Measurements from ENCODE around the gene PRKCE. TPM values are rescaled to one million over a fixed set of nuclear protein-coding genes. Genes with fewer than 3 reads are reported as not detected.

PRKCE gene
- total RNA-seq, 1 experiment from 2014 or later, result 2.4 TPM

DNA sequence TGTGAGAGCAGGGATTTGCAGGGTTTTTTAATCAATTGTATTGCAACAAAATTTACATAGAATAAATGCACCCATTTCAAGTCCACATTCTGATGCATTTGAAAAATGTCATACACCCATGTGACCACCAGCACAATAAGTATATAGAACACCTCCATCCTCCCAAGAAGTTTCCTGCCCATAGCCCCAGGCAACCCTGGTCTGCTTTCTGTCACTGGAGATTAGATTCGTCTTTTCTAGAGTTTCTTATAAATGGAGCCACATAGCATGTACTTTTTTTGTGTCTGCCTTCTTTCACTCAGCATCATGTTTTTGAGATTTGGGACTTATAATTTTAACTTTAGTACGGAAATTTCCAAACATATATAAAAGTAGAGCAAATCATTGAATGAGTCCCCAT, 518.6 kb downstream of the PRKCE start:
- H3K36me3 ChIP-seq (ENCODE audit: insufficient read depth, low read length, poor library complexity, severe bottlenecking), result no peaks in the 10 kb centered on the region
- CTCF ChIA-PET, result no interaction called here
- H3K27me3 ChIP-seq (replicated peaks; ENCODE audit: insufficient read depth, low read depth, low read length, poor library complexity), result no peaks in the 10 kb centered on the region
- H3K4me3 ChIP-seq (ENCODE audit: low read depth, low read length, poor library complexity, severe bottlenecking), result no peak overlapping the region
- no peaks in the 10 kb centered on the region for H3K4me1 ChIP-seq (ENCODE audit: insufficient read depth, low read length, poor library complexity, severe bottlenecking)
- intact Hi-C loops (cut with micrococcal nuclease; ENCODE audit: unreplicated experiment), result no loop called here
- POLR2A ChIA-PET (ENCODE audit: low non-redundant PET), result no interaction called here
- BruUV-seq (replicated peaks), result no TSS peak
- TF ChIP-seq, protein P1, sequence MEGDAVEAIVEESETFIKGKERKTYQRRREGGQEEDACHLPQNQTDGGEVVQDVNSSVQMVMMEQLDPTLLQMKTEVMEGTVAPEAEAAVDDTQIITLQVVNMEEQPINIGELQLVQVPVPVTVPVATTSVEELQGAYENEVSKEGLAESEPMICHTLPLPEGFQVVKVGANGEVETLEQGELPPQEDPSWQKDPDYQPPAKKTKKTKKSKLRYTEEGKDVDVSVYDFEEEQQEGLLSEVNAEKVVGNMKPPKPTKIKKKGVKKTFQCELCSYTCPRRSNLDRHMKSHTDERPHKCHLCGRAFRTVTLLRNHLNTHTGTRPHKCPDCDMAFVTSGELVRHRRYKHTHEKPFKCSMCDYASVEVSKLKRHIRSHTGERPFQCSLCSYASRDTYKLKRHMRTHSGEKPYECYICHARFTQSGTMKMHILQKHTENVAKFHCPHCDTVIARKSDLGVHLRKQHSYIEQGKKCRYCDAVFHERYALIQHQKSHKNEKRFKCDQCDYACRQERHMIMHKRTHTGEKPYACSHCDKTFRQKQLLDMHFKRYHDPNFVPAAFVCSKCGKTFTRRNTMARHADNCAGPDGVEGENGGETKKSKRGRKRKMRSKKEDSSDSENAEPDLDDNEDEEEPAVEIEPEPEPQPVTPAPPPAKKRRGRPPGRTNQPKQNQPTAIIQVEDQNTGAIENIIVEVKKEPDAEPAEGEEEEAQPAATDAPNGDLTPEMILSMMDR (conservative IDR thresholded peaks at IDR 0.05; ENCODE audit: low read depth, low read length), result no peak
- no peak for TF ChIP-seq EZH2 (IDR thresholded peaks at IDR 0.05; ENCODE audit: borderline replicate concordance, low read depth, low read length, poor library complexity, severe bottlenecking)
- no peak for DNase-seq (ENCODE audit: low spot score)
- H3K9me3 ChIP-seq (ENCODE audit: low read depth, low read length, poor library complexity, severe bottlenecking), result no peaks in the 10 kb centered on the region
- H3K27ac ChIP-seq (ENCODE audit: low read depth, low read length, poor library complexity, severe bottlenecking), result no peak overlapping the region

DNA sequence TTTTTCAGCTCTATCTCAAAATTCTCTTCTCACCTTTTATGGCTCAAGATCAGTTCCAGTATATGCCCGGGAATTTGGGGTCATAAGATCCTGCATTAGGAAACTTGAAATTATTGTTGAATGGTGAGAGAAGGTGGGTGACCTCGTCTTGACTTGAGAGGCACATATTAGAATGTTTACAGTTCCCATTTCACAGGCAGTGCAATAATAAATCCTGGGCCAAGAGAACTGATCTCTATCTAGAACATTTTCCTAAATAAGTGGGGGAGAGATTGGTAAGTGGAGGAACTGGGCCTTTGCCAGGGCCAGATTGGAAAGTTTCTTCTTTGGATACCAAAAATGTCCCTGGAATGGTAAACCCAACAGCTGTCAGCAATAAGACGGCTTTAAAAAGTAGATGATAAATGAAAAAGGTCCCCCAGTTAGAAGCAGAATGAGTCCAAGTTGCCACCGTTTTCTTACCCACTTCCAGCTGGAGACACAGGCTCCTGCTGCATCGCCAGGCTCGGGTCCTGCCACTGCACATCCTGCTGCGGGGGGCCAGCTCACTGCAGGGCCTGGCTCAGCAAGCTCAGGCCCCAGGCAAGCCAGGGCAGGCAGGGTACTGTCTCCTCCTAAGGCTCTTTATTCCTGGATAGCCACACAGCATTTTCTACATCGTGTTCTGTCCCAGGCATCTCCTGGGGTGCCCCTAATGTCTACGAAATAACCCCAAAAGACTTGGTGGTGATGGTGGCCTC, 519.3 kb downstream of the PRKCE start:
- POLR2A ChIA-PET (ENCODE audit: low non-redundant PET), result no interaction called here
- Histone ChIP-seq H3K4me3 (ENCODE audit: low read depth, low read length, poor library complexity, severe bottlenecking) (no peak overlapping the region), H3K4me1 (ENCODE audit: insufficient read depth, low read length, poor library complexity, severe bottlenecking) (no peaks in the 10 kb centered on the region), H3K27me3 (replicated peaks; ENCODE audit: insufficient read depth, low read depth, low read length, poor library complexity) (no peaks in the 10 kb centered on the region), H3K9me3 (ENCODE audit: low read depth, low read length, poor library complexity, severe bottlenecking) (no peaks in the 10 kb centered on the region), H3K27ac (ENCODE audit: low read depth, low read length, poor library complexity, severe bottlenecking) (no peak overlapping the region), H3K36me3 (ENCODE audit: insufficient read depth, low read length, poor library complexity, severe bottlenecking) (no peaks in the 10 kb centered on the region)
- no TSS peak for BruUV-seq (replicated peaks)
- CTCF ChIA-PET, result no interaction called here
- intact Hi-C loops (cut with micrococcal nuclease; ENCODE audit: unreplicated experiment), result no loop called here
- DNase-seq (ENCODE audit: low spot score), result no peak
- TF ChIP-seq, protein P1 (conservative IDR thresholded peaks at IDR 0.05; ENCODE audit: low read depth, low read length), result no peak
- no peak for TF ChIP-seq EZH2 (IDR thresholded peaks at IDR 0.05; ENCODE audit: borderline replicate concordance, low read depth, low read length, poor library complexity, severe bottlenecking)

DNA sequence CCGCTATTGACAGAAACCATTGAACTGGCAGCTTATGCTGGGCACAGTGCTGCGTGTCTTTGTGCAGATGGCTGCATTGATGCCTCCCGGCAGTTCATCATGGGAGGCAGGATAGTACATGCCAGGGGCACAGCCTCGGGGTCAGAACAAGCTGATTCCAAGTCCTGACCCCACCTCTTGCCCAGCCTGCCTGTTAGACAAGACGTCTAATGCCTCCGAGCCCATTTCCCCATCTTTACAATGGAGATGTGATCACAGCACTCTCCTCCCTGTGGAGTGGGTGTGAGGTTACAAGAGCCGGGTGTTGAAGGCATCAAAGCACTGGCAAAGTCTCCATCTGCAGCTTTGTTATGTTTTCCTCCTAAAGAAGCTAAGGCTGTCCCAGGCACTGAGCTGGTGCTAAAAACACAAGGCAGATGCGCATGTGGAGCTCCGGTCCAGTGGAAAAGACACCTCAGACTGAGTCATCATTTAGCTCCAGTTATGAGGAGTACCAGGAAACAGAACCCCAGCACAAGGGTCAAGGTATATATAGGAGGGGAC, 520.0 kb downstream of the PRKCE start:
- Histone ChIP-seq H3K9me3 (ENCODE audit: low read depth, low read length, poor library complexity, severe bottlenecking) (no peaks in the 10 kb centered on the region), H3K4me1 (ENCODE audit: insufficient read depth, low read length, poor library complexity, severe bottlenecking) (no peaks in the 10 kb centered on the region), H3K27ac (ENCODE audit: low read depth, low read length, poor library complexity, severe bottlenecking) (no peak overlapping the region), H3K27me3 (replicated peaks; ENCODE audit: insufficient read depth, low read depth, low read length, poor library complexity) (no peaks in the 10 kb centered on the region), H3K36me3 (ENCODE audit: insufficient read depth, low read length, poor library complexity, severe bottlenecking) (no peaks in the 10 kb centered on the region), H3K4me3 (ENCODE audit: low read depth, low read length, poor library complexity, severe bottlenecking) (no peak overlapping the region)
- ChIA-PET CTCF (no interaction called here), POLR2A (ENCODE audit: low non-redundant PET) (no interaction called here)
- no TSS peak for BruUV-seq (replicated peaks)
- no peak for DNase-seq (ENCODE audit: low spot score)
- TF ChIP-seq, protein P1 (conservative IDR thresholded peaks at IDR 0.05; ENCODE audit: low read depth, low read length), result no peak
- TF ChIP-seq EZH2 (IDR thresholded peaks at IDR 0.05; ENCODE audit: borderline replicate concordance, low read depth, low read length, poor library complexity, severe bottlenecking), result no peak
- intact Hi-C loops (cut with micrococcal nuclease; ENCODE audit: unreplicated experiment), result no loop called here
